Fibroblast of villous mesenchyme (primary cell): ENCODE measurements around the gene ASPN. TPM values are rescaled to one million over a fixed set of nuclear protein-coding genes. Genes with fewer than 3 reads are reported as not detected.

ENCODE experiments used
- DNase-seq: peaks from one replicate; pipeline ENCODE4 v3.0.0-alpha.2; 2010; ENCODE audit warnings: low read depth
- H3K4me3 ChIP-seq: 2 replicates; pipeline ENCODE4 v1.5.1; 2011; ENCODE audit warnings: low read depth, mild to moderate bottlenecking, low read length
- CTCF ChIP-seq: IDR thresholded peaks from 2 replicates; pipeline ENCODE4 v1.5.1; 2012; ENCODE audit warnings: low read depth, mild to moderate bottlenecking, low read length; ENCODE audit not compliant: insufficient read depth
- total RNA-seq: library from RNA; depleted of rRNA; stranded (reverse); fragments of >200 nt; gene quantifications from 2 replicates; pipeline ENCODE4 v1.2.3, GENCODE V29; 2012

ASPN gene
- total RNA-seq, 1 donor = 3.9 TPM

- H3K4me3 ChIP-seq = no peak overlapping the region
- DNase-seq = peak; percentile 86
- no peak for TF ChIP-seq CTCF
These were observed 18.3 kb downstream of the ASPN start for GRCh38 chr9:92463984-92464383.

GRCh38 chr9:92463387-92463786, 18.9 kb downstream of the ASPN start:
- no peak for DNase-seq
- no peak overlapping the region for H3K4me3 ChIP-seq
- TF ChIP-seq CTCF = no peak

- TF ChIP-seq CTCF = no peak
- no peak for DNase-seq
These were observed 24.7 kb downstream of the ASPN start for GRCh38 chr9:92457576-92457975.

GRCh38 chr9:92455217-92455616, 27.1 kb downstream of the ASPN start:
- DNase-seq = no peak
- no peak overlapping the region for H3K4me3 ChIP-seq
- peak; percentile 8 for TF ChIP-seq CTCF

More at GRCh38 chr9:92457576-92457975, 24.7 kb downstream of the ASPN start:
- H3K4me3 ChIP-seq = no peak overlapping the region

- no peak for TF ChIP-seq CTCF
- no peak overlapping the region for H3K4me3 ChIP-seq
- DNase-seq = no peak
These were observed 35.8 kb downstream of the ASPN start for GRCh38 chr9:92446536-92446935.

- H3K4me3 ChIP-seq = no peak overlapping the region
- no peak for TF ChIP-seq CTCF
- no peak for DNase-seq
These were observed 37.5 kb downstream of the ASPN start for GRCh38 chr9:92444841-92445240.

- H3K4me3 ChIP-seq = no peak overlapping the region
- no peak for DNase-seq
- TF ChIP-seq CTCF = no peak
These were observed 41.6 kb downstream of the ASPN start for GRCh38 chr9:92440751-92441046.
